ENCODE results near the gene LRCOL1. TPM values are rescaled to one million over a fixed set of nuclear protein-coding genes. Genes with fewer than 3 reads are reported as not detected.

Gene LRCOL1
- total RNA-seq, 1 donor from 2014 or later = not detected

- Mint-ChIP-seq H3K36me3 (ENCODE audit: low read depth) (no peaks in the 10 kb centered on the region), H3K9me3 (ENCODE audit: low read depth) (no peaks in the 10 kb centered on the region), H3K27ac (ENCODE audit: unreplicated experiment) (no peak overlapping the region), H3K4me3 (ENCODE audit: unreplicated experiment) (no peak overlapping the region), H3K27me3 (ENCODE audit: low read depth) (no peaks in the 10 kb centered on the region), H3K4me1 (ENCODE audit: low read depth) (peaks cover 6% of the 10 kb centered on the region)
- TF ChIP-seq CTCF (IDR thresholded peaks at IDR 0.05) = no peak
- no peak for DNase-seq (ENCODE audit: low spot score)
Observed at GRCh38 chr12:132563911-132564310, 46.5 kb downstream of the LRCOL1 start.

GRCh38 chr12:132562489-132563021, 47.8 kb downstream of the LRCOL1 start:
- H3K36me3 Mint-ChIP-seq (ENCODE audit: low read depth) = no peaks in the 10 kb centered on the region
- no peak overlapping the region for H3K4me3 Mint-ChIP-seq (ENCODE audit: unreplicated experiment)
- H3K27ac Mint-ChIP-seq (ENCODE audit: unreplicated experiment) = no peak overlapping the region

GRCh38 chr12:132561427-132562156, 48.8 kb downstream of the LRCOL1 start:
- Mint-ChIP-seq H3K27ac (ENCODE audit: unreplicated experiment) (no peak overlapping the region), H3K36me3 (ENCODE audit: low read depth) (no peaks in the 10 kb centered on the region), H3K4me1 (ENCODE audit: low read depth) (peaks cover 6% of the 10 kb centered on the region), H3K4me3 (ENCODE audit: unreplicated experiment) (peak overlapping the region; percentile 72), H3K9me3 (ENCODE audit: low read depth) (no peaks in the 10 kb centered on the region), H3K27me3 (ENCODE audit: low read depth) (no peaks in the 10 kb centered on the region)
- DNase-seq (ENCODE audit: low spot score) = no peak
- TF ChIP-seq CTCF (IDR thresholded peaks at IDR 0.05) = peak; percentile 61

More at GRCh38 chr12:132562489-132563021, 47.8 kb downstream of the LRCOL1 start:
- Mint-ChIP-seq H3K4me1 (ENCODE audit: low read depth) (peaks cover 6% of the 10 kb centered on the region), H3K9me3 (ENCODE audit: low read depth) (no peaks in the 10 kb centered on the region), H3K27me3 (ENCODE audit: low read depth) (no peaks in the 10 kb centered on the region)
- TF ChIP-seq CTCF (IDR thresholded peaks at IDR 0.05) = no peak
- DNase-seq (ENCODE audit: low spot score) = no peak

GRCh38 chr12:132560614-132561426, 49.6 kb downstream of the LRCOL1 start:
- no peaks in the 10 kb centered on the region for H3K36me3 Mint-ChIP-seq (ENCODE audit: low read depth)
- no peak overlapping the region for H3K27ac Mint-ChIP-seq (ENCODE audit: unreplicated experiment)
- peak; percentile 86 for TF ChIP-seq CTCF (IDR thresholded peaks at IDR 0.05)
- no peaks in the 10 kb centered on the region for H3K9me3 Mint-ChIP-seq (ENCODE audit: low read depth)
- H3K27me3 Mint-ChIP-seq (ENCODE audit: low read depth) = no peaks in the 10 kb centered on the region
- H3K4me1 Mint-ChIP-seq (ENCODE audit: low read depth) = peaks cover 6% of the 10 kb centered on the region
- DNase-seq (ENCODE audit: low spot score) = no peak
- H3K4me3 Mint-ChIP-seq (ENCODE audit: unreplicated experiment) = peak overlapping the region; percentile 72

- peaks cover 6% of the 10 kb centered on the region for H3K4me1 Mint-ChIP-seq (ENCODE audit: low read depth)
- H3K27me3 Mint-ChIP-seq (ENCODE audit: low read depth) = no peaks in the 10 kb centered on the region
- H3K9me3 Mint-ChIP-seq (ENCODE audit: low read depth) = no peaks in the 10 kb centered on the region
- peak overlapping the region; percentile 60 for H3K4me3 Mint-ChIP-seq (ENCODE audit: unreplicated experiment)
- no peak for TF ChIP-seq CTCF (IDR thresholded peaks at IDR 0.05)
- H3K27ac Mint-ChIP-seq (ENCODE audit: unreplicated experiment) = no peak overlapping the region
- no peak for DNase-seq (ENCODE audit: low spot score)
- no peaks in the 10 kb centered on the region for H3K36me3 Mint-ChIP-seq (ENCODE audit: low read depth)
Observed at GRCh38 chr12:132560364-132560613, 50.1 kb downstream of the LRCOL1 start.
